Measurements from ENCODE around the gene CALB2. TPM values are rescaled to one million over a fixed set of nuclear protein-coding genes. Genes with fewer than 3 reads are reported as not detected.

The CALB2 gene
- total RNA-seq, 1 experiment from 2014 or later = 8.0 TPM

DNA sequence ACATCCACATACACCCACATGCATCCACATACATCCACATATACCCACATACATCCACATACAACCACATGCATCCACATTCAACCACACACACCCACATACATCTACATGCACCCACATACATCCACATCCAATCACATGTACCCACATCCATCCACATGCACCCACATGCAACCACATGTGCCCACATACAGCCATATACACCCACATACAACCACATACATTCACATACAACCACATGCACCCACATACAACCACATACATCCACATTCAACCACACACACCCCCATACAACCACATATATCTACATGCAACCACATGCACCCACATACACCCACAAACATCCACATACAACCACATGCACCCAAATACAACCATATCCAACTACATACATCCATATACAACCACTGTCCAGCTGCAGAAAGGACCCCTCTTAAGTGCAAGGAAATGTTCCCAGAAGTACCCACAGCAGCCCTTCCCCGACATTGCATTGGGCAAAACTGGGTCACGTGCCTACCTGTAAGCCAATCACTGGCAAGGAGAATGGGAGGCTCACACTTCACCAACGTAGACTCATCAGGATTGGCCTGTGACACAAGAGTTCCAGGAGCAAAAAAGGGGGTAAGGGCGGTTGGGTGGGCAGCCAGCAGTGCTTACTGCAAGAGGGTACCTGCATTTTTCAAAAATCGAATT lies 18.1 kb downstream of the CALB2 start:
- in situ Hi-C loops (cut with HindIII; ENCODE audit: low pct_unique_long_range_greater_than_20kb, low sequenced_read_pairs) = no loop called here
- DNase-seq (ENCODE audit: low read depth) = no peak

DNA sequence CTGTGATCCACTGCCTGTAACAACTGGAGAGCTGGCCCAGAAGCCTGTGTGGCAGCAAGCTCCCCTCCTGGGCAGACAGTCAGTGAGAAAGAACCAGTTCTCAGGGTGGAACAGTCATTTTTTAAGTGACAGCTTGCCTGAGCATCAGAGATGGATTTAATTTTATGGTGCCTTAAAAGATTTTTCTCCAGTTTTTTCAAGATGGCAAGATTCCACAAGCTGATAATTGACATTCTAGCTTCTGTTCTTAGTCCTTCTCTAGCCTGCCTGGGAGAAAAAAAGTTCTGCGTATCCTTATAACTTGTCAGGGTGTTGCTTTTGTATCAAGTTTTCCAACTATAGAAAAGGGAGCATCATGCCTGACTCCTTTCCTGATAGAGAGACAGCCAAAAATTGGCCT lies 21.2 kb downstream of the CALB2 start:
- in situ Hi-C loops (cut with HindIII; ENCODE audit: low pct_unique_long_range_greater_than_20kb, low sequenced_read_pairs) = no loop called here
- DNase-seq (ENCODE audit: low read depth) = no peak

DNA sequence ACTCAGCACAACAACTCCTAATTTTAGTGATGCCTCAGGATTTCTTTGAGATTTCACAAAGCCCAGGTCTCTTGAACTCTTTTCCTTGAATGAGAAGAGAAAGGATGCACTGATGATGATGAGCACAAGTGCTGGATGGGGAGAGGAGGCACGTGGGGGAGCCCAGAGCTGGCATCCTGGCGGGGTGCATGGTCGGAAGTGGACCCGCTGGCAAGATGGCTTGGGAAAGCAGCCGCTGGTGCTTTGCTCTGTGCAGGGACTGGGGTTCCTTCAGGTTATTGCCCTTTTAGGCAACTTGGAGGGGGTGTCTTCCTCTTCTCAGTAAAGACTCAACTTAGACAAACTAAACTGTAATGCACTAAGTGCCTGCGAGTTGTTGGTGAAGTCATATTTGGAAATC lies 22.3 kb downstream of the CALB2 start:
- in situ Hi-C loops (cut with HindIII; ENCODE audit: low pct_unique_long_range_greater_than_20kb, low sequenced_read_pairs) = no loop called here
- no peak for DNase-seq (ENCODE audit: low read depth)

DNA sequence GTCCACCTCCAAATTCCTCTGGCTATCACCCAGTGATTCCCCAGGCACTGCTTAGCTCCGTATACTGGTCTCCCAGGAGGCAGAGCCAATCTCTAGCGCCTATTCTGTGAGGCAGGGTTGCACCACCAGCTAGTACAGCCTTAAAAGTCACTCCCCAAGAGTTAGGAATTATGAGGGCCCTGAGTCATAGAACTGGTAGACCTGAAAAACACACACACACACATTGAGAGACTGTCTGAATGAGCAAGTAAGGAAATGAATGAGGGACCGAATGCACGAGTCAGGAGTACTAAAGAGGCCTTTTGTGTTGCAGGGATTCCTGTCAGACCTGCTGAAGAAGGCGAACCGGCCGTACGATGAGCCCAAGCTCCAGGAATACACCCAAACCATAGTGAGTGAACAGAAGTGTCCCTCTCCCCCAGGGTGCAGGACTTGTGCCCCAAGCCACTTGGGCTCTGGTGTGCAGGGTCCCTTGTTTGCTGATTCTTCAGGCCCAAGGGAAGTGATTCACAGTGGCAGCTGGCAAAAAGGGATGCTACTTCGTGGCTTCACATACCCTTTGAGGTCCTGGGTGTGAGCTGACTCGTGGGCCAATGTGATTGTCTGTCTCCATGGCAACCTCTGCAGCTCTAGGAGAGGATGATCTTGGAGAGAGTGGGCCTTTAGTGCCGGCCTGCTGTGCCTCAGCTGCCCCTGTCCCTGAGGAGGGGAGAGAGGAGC lies 24.7 kb downstream of the CALB2 start:
- in situ Hi-C loops (cut with HindIII; ENCODE audit: low pct_unique_long_range_greater_than_20kb, low sequenced_read_pairs) = no loop called here
- no peak for DNase-seq (ENCODE audit: low read depth)

GRCh38 chr16:71384073-71384724 lies 25.7 kb downstream of the CALB2 start:
- no peak for DNase-seq (ENCODE audit: low read depth)
- in situ Hi-C loops (cut with HindIII; ENCODE audit: low pct_unique_long_range_greater_than_20kb, low sequenced_read_pairs) = no loop called here

- in situ Hi-C loops (cut with HindIII; ENCODE audit: low pct_unique_long_range_greater_than_20kb, low sequenced_read_pairs) = no loop called here
- no peak for DNase-seq (ENCODE audit: low read depth)
These were observed 28.7 kb downstream of the CALB2 start for GRCh38 chr16:71387045-71387871.

GRCh38 chr16:71389330-71389729 lies 30.8 kb downstream of the CALB2 start:
- DNase-seq (ENCODE audit: low read depth) = no peak
- in situ Hi-C loops (cut with HindIII; ENCODE audit: low pct_unique_long_range_greater_than_20kb, low sequenced_read_pairs) = no loop called here

DNA sequence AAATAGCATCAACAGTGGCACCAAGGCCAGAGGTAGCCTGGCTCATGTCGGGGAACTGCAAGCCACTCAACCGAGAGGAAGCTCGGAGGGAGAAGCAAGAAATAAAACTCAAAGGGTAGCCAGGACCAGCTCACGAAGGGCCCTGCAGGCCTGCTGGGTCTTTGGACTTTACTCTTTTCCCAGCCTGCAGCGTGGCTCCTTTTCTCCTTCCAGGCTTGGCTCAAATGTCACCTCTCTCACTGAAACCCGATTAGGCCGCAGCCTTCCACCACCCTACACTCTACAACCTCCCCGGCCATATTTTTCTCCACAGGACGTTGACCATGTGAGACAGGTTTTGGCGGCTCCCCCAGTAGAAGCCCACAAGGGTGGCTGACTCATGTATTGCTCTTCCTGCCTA lies 38.1 kb downstream of the CALB2 start:
- in situ Hi-C loops (cut with HindIII; ENCODE audit: low pct_unique_long_range_greater_than_20kb, low sequenced_read_pairs) = no loop called here
- no peak for DNase-seq (ENCODE audit: low read depth)

DNA sequence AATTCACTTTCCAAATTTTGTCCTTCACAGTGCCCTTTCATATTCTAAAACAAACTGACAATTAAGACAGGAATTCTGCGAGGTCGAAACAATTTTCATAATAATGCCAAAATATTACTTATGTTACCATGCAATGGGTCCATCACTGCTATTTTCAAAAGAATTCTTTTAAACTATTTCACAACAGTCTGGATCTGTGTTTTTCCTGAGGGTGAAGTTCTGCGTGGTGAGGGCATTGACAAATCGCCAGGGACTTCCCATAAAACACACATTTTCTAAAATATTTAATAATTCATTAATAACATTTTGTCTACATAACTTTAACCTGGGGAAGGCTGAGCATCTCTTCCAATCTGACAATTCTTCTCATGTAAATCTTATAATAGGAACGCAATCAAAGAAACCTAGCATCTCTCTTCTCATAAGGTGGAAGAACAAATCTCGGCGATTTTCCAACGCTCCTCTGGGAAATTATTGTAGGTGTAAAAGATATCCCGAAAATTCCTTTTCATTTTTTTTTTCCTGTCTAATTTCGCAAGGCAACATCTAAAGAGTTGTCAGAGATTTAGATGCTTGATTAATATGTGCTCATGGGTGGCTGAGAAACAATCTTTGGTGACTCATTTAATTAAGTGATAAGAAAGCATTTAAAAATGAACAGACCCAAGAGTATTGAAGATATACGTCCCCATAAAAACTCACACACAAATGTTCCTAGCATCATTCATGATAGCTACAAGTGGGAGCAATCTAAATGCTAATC lies 41.5 kb downstream of the CALB2 start:
- no peak for DNase-seq (ENCODE audit: low read depth)
- in situ Hi-C loops (cut with HindIII; ENCODE audit: low pct_unique_long_range_greater_than_20kb, low sequenced_read_pairs) = no loop called here

GRCh38 chr16:71402007-71402406 lies 43.5 kb downstream of the CALB2 start:
- no peak for DNase-seq (ENCODE audit: low read depth)
- in situ Hi-C loops (cut with HindIII; ENCODE audit: low pct_unique_long_range_greater_than_20kb, low sequenced_read_pairs) = no loop called here

DNA sequence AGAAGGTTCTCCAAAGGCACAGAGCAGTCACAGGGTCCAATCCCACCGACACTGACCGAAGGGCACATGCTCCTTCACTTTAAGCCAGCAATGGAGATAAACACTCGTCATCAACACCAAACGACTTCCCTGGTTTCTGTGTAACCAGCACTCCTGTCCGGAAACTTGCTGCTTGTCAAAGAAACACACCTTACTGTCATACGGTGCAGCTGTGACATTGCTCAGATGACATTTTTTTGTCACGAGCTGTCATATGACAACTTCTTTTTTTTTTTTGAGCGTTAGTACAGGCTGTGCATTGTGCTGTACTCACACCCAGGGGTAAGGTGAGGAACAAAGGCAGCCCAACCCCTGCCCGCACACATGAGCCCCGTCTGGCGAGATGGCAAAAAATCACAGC lies 44.2 kb downstream of the CALB2 start:
- in situ Hi-C loops (cut with HindIII; ENCODE audit: low pct_unique_long_range_greater_than_20kb, low sequenced_read_pairs) = no loop called here
- no peak for DNase-seq (ENCODE audit: low read depth)

DNA sequence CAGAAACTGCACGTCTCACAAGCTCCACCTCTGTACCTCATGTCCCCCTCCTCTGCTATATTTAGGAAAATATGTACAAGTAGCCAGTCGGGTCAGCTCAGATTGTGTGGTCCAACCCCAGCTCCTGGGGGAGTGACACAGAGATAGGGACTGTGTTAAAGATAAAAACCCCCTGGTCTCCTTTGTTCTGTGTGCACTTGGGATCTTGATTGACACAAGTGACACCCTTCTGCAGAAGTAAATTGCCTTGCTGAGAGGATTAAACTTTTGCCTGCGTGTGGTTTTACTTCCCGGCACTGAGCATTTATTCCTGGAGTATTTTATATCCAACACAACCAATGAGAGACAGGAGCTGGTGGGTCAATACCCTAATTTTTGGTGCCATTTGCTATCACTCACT lies 45.8 kb downstream of the CALB2 start:
- in situ Hi-C loops (cut with HindIII; ENCODE audit: low pct_unique_long_range_greater_than_20kb, low sequenced_read_pairs) = no loop called here
- no peak for DNase-seq (ENCODE audit: low read depth)

- no peak for DNase-seq (ENCODE audit: low read depth)
- in situ Hi-C loops (cut with HindIII; ENCODE audit: low pct_unique_long_range_greater_than_20kb, low sequenced_read_pairs) = no loop called here
These were observed 47.8 kb downstream of the CALB2 start for GRCh38 chr16:71406316-71406715.

- no peak for DNase-seq (ENCODE audit: low read depth)
- in situ Hi-C loops (cut with HindIII; ENCODE audit: low pct_unique_long_range_greater_than_20kb, low sequenced_read_pairs) = no loop called here
These were observed 48.2 kb downstream of the CALB2 start for GRCh38 chr16:71406724-71407123.

DNA sequence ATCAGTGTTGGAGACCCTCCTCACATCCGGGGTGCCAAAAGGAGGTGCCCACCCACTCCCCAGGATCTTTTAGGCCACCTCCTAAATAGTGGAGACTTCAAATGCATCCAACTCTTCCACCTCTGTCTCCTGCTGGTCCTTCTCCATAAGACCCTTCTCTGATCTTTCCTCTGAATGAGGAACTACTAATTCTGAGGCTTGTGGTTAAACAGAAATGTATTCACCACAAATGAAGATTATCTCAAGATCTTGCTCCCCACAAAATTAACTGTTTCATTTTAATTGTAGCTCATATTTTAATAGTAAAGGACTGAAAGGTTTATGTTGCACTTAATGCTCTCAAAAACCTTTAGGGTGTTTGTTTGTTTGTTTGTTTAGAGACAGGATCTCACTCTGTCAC lies 49.2 kb downstream of the CALB2 start:
- DNase-seq (ENCODE audit: low read depth) = no peak
- in situ Hi-C loops (cut with HindIII; ENCODE audit: low pct_unique_long_range_greater_than_20kb, low sequenced_read_pairs) = no loop called here

DNA sequence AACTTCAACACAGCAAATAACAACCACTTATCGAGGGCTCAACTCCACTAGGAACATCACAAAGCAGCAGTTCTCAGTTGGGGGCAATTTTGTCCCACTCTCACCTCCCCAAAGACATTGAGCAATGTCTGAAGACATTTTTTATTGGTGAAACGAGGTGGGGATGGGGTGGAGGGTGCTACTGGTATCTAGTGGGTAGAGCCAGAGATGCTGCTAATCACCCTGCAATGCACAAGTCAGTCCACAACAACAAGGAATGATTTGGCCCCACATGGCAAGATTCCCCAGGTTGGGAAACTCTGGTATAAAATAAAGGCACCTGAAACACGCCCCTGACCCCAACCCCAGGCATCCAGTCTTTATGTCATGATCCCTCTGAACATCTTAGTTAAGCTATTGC lies 50.0 kb downstream of the CALB2 start:
- in situ Hi-C loops (cut with HindIII; ENCODE audit: low pct_unique_long_range_greater_than_20kb, low sequenced_read_pairs) = no loop called here
- DNase-seq (ENCODE audit: low read depth) = no peak

DNA sequence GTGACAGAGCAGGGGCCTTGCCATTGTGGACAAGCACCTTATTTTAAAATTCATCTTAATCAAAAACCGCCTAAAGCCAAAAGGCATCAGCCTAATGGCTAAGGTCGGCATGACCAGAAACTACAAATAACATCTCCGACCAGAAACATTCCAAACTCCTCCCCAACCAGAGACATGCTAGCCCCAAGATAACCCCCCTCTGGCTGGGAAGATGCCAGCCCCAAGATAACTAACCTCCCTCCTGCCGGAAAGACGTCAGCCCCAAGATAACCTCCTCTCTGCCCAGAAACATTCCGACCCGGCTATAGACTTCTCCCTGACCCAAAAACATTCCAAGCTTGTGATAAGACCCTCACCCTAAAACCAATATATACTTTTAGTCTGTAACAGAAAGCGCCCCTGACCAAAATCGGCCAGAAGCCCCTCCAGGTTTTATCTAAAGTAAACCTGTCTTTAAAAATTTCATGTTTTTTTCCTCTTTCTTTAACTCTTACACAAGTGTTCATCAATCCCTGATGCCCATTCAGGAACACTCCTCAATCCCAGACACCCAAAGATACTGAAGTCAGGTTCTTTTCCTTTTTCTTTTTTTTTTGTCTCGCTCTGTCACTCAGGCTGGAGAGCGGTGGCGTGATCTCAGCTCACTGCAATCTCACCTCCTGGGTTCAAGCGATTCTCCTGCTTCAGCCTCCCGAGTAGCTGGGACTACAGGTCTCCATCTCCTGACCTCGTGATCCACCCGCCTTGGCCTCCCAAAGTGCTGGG lies 50.7 kb downstream of the CALB2 start:
- in situ Hi-C loops (cut with HindIII; ENCODE audit: low pct_unique_long_range_greater_than_20kb, low sequenced_read_pairs) = no loop called here
- DNase-seq (ENCODE audit: low read depth) = no peak

All from Caki2 (cell line).